Measurements from ENCODE around the gene DEFB132. TPM values are rescaled to one million over a fixed set of nuclear protein-coding genes. Genes with fewer than 3 reads are reported as not detected.

The DEFB132 gene
- total RNA-seq, 1 donor: not detected

DNA sequence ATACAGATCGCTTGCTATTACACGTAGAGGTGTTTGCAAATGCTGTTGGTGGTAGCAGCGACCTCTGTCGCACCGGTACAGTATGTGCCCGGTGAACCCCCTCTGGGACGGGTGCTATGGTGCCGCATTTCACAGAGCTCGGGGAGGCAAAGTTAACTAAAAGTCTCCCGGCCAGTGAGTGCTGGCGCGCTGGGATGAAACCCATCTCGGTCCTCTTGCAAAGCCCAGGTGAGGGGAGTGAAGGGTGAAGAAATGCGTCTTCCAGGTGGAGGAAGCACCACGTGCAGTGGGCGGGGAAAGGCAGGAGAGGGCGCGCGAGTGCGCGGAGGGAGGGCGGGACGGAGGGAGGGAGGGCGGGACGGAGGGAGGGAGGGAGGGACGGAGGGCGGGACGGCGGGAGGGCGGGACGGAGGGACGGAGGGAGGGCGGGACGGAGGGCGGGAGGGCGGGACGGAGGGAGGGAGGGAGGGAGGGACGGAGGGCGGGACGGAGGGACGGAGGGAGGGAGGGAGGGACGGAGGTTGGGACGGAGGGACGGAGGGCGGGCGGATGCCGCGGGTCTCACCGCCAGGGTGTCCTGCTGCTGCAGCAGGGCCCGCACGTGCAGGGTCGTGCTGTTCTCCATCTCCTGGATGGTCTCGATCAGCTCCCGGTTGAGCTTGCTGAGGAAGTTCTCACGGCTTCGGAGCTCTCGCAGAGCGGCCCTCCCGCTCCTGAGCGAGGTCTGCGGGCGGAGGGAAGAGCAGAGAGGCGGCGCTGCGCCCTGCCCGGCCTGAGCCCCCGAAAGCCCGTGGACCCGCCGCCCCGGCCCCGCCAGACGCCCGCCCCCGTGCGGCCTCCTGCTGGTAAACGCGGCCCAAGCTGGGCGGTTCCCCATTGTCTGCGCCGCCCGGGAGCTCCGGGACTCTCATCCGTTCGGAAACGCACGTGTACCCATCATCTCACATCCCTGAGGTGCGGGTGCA, 21.4 kb downstream of the DEFB132 start:
- DNase-seq (ENCODE audit: low read depth): no peak
- peak overlapping the region; percentile 17 for H3K4me3 ChIP-seq (ENCODE audit: low read depth, low read length)
- TF ChIP-seq CTCF (IDR thresholded peaks at IDR 0.05; ENCODE audit: insufficient read depth, low read length): no peak

- no peak for TF ChIP-seq CTCF (IDR thresholded peaks at IDR 0.05; ENCODE audit: insufficient read depth, low read length)
- no peak for DNase-seq (ENCODE audit: low read depth)
- no peak overlapping the region for H3K4me3 ChIP-seq (ENCODE audit: low read depth, low read length)
These were observed 26.6 kb downstream of the DEFB132 start for GRCh38 chr20:284172-284571.

- H3K4me3 ChIP-seq (ENCODE audit: low read depth, low read length): no peak overlapping the region
- DNase-seq (ENCODE audit: low read depth): no peak
- TF ChIP-seq CTCF (IDR thresholded peaks at IDR 0.05; ENCODE audit: insufficient read depth, low read length): no peak
These were observed 29.0 kb downstream of the DEFB132 start for GRCh38 chr20:286508-286907.

DNA sequence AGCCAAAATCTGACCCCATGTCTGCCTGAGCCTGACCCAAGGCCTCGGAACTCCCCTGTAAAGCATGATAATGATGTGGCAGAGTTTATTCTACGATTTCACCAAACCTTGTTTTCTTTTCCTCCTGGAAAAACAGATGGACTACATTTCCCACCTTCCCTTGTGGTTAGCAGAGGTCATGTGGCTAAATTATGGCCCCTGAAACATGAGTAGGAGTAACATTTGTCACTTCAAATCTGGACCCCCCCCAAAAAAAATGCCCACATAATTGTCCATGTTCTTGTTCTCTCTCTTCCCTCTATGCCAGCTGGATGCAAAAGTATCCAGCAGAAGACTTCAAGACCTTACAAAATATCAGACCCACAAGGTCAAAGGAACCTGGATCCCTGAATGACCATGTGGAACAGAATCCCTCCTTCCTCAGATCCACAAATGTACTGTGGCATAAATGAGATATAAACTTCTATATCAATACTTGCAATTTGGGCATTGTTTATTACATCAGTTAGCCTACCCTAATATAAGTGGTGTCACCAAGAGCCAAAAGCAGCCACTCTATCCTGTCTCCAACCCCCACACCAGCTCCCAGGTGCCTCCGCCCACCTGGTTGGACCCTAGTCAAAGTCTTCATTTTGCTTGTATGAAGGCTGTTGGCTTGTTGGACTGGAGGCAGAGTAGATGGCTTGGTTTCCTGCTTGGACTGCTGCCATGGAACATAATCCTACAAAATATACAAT, 31.6 kb downstream of the DEFB132 start:
- no peak for TF ChIP-seq CTCF (IDR thresholded peaks at IDR 0.05; ENCODE audit: insufficient read depth, low read length)
- no peak for DNase-seq (ENCODE audit: low read depth)
- H3K4me3 ChIP-seq (ENCODE audit: low read depth, low read length): peak overlapping the region; percentile 77

GRCh38 chr20:289693-290083, 32.2 kb downstream of the DEFB132 start:
- DNase-seq (ENCODE audit: low read depth): no peak
- peak overlapping the region; percentile 77 for H3K4me3 ChIP-seq (ENCODE audit: low read depth, low read length)
- no peak for TF ChIP-seq CTCF (IDR thresholded peaks at IDR 0.05; ENCODE audit: insufficient read depth, low read length)

- H3K4me3 ChIP-seq (ENCODE audit: low read depth, low read length): peak within 1 kb of the TSS; percentile 77
- peak; percentile 72 for TF ChIP-seq CTCF (IDR thresholded peaks at IDR 0.05; ENCODE audit: insufficient read depth, low read length)
- DNase-seq (ENCODE audit: low read depth): peak; percentile 95
These were observed 32.7 kb downstream of the DEFB132 start, which contains the start of gene C20orf96 for GRCh38 chr20:290084-290831. TSS of gene C20orf96 (minus strand) at chr20:290750. CDS start at chr20:290610, 140 bp downstream.

Measured in fibroblast of the aortic adventitia (primary cell).